CD4-positive, CD25-positive, alpha-beta regulatory T cell (primary cell): Measurements from ENCODE around the gene CDCA3. TPM values are rescaled to one million over a fixed set of nuclear protein-coding genes. Genes with fewer than 3 reads are reported as not detected.

Experiments
- ATAC-seq, 2 donors: fragments of 150-1000 bp; cut with Tn5 transposase; one replicate each; pipeline ENCODE4 v1.10.0; 2021; ENCODE audit warnings: low read depth in 2 of 2, moderate number of reproducible peaks in 2 of 2, moderate library complexity in 1 of 2
- DNase-seq, 3 donors: peaks; one replicate each; pipeline versions ENCODE4 v3.0.0 to v3.0.0-alpha.2; 2012 to 2022; ENCODE audit warnings: mixed read lengths in 1 of 3
- H3K27ac ChIP-seq: one replicate; pipeline ENCODE4 v1.7.0; 2013; ENCODE audit warnings: mild to moderate bottlenecking, low read length; ENCODE audit not compliant: insufficient read depth, poor library complexity, severe bottlenecking
- H3K27me3 ChIP-seq: one replicate; pipeline ENCODE4 v1.7.0; 2013; ENCODE audit warnings: low read length; ENCODE audit not compliant: control insufficient read depth, insufficient read depth
- H3K36me3 ChIP-seq: one replicate; pipeline ENCODE4 v1.7.0; 2013; ENCODE audit warnings: mild to moderate bottlenecking, low read length, moderate library complexity; ENCODE audit not compliant: control insufficient read depth, insufficient read depth
- H3K4me1 ChIP-seq: 2 replicates; pipeline ENCODE4 v1.7.0; 2013; ENCODE audit warnings: mild to moderate bottlenecking, low read length; ENCODE audit not compliant: insufficient read depth, control insufficient read depth, poor library complexity, severe bottlenecking
- H3K4me3 ChIP-seq: one replicate; pipeline ENCODE4 v1.7.0; 2013; ENCODE audit warnings: low read depth, mild to moderate bottlenecking, low read length, moderate library complexity
- H3K9me3 ChIP-seq, 2 experiments: 1 replicate in 1 of 2; 2 replicates in 1 of 2; pipeline ENCODE4 v1.7.0; 2013; ENCODE audit warnings: low read length in 2 of 2, mild to moderate bottlenecking in 1 of 2, moderate library complexity in 1 of 2; ENCODE audit not compliant: control insufficient read depth in 2 of 2
- H3K27ac Mint-ChIP-seq, 3 donors: one replicate each; pipeline ENCODE4 v1.8.0; 2020 to 2022; ENCODE audit warnings: mild to moderate bottlenecking in 3 of 3, mixed read lengths in 3 of 3, moderate library complexity in 2 of 3
- H3K27me3 Mint-ChIP-seq: one replicate; pipeline ENCODE4 v1.8.0; 2022; ENCODE audit warnings: mild to moderate bottlenecking, mixed read lengths
- H3K36me3 Mint-ChIP-seq: one replicate; pipeline ENCODE4 v1.8.0; 2020; ENCODE audit warnings: mixed read lengths
- H3K4me1 Mint-ChIP-seq, 4 donors: one replicate each; pipeline ENCODE4 v1.8.0; 2020 to 2022; ENCODE audit warnings: mixed read lengths in 4 of 4, mild to moderate bottlenecking in 1 of 4
- H3K4me3 Mint-ChIP-seq, 4 donors: one replicate each; pipeline ENCODE4 v1.8.0; 2020 to 2022; ENCODE audit warnings: mild to moderate bottlenecking in 4 of 4, mixed read lengths in 4 of 4, moderate library complexity in 3 of 4
- H3K9me3 Mint-ChIP-seq, 7 donors: one replicate each; pipeline ENCODE4 v1.8.0; 2020 to 2022; ENCODE audit warnings: mixed read lengths in 7 of 7, mild to moderate bottlenecking in 3 of 7, moderate library complexity in 2 of 7
- polyA plus RNA-seq, 4 donors: library from polyadenylated mRNA; unstranded; fragments of 300-500 nt; fragmentation: Illumina TruSeq; gene quantifications; one replicate each; pipeline ENCODE4 v1.2.3, GENCODE V29; 2021
- total RNA-seq: library from RNA; stranded (reverse); gene quantifications from one replicate; pipeline ENCODE4 v1.2.3, GENCODE V29; 2022

The CDCA3 gene
- total and polyA plus RNA-seq, 5 donors from 2014 or later = 1.7 to 4.0 (median 1.9) TPM

DNA sequence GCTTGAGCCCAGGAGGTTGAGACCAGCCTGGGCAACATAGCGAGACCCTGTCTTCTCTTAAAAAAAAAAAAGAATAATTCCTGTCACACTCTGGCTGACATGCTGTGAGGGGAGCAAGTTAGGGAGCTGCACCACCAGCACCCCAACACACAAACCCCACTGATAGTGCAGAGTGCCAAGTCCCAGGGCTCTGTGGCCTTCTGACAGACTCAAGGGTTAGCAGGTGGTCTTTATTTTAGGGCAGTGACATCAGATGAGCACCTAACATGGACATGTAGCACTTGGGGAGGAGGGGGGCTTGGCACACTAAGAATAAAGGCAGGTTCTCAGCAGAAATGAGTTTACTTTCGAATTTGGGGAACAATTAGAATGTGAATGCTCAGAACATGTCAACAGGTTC lies 7.7 kb upstream of the CDCA3 start:
- peaks cover 33% of the 10 kb centered on the region for H3K36me3 Mint-ChIP-seq
- H3K9me3 Mint-ChIP-seq = no peaks in the 10 kb centered on the region
- no peak for DNase-seq
- Histone ChIP-seq H3K4me3 (no peak overlapping the region), H3K27ac (no peak overlapping the region), H3K36me3 (peaks cover 78% of the 10 kb centered on the region), H3K4me1 (peaks cover 4% of the 10 kb centered on the region), H3K9me3 (no peaks in the 10 kb centered on the region), H3K27me3 (no peaks in the 10 kb centered on the region)
- no peak for ATAC-seq
- peaks cover 0 to 14% (median 7%) of the 10 kb centered on the region in 4 donors for H3K4me1 Mint-ChIP-seq
- no peaks in the 10 kb centered on the region for H3K27me3 Mint-ChIP-seq
- H3K4me3 Mint-ChIP-seq = no peak overlapping the region
- no peak overlapping the region for H3K27ac Mint-ChIP-seq

DNA sequence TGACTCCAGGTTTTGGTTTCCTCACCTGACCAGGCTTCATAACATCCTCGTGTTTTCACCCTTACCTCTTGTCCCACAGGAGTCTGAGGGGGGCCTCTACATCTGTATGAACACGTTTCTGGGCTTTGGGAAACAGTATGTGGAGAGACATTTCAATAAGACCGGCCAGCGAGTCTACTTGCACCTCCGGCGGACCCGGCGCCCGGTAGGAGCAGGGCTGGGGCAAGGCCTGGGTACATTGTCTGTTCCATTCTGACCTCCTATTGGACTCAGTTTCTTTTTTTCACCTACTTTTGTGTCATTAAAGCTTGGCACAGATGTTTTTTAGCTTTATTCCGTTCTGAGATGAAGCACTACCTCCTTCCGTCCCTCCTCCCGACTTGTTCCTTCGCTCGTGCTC lies 4.2 kb upstream of the CDCA3 start:
- no peaks in the 10 kb centered on the region for H3K9me3 Mint-ChIP-seq
- ATAC-seq = no peak
- H3K27me3 ChIP-seq = no peaks in the 10 kb centered on the region
- no peak for DNase-seq
- H3K27ac Mint-ChIP-seq = peak overlapping the region in 1 of 3 donors; percentile 29
- no peaks in the 10 kb centered on the region for H3K9me3 ChIP-seq
- peaks cover 22% of the 10 kb centered on the region for H3K4me1 ChIP-seq
- no peak overlapping the region for H3K27ac ChIP-seq
- no peak overlapping the region for H3K4me3 ChIP-seq
- no peak overlapping the region for H3K4me3 Mint-ChIP-seq
- H3K4me1 Mint-ChIP-seq = peaks cover 0 to 34% (median 17%) of the 10 kb centered on the region in 4 donors
- H3K36me3 Mint-ChIP-seq = peaks cover 19% of the 10 kb centered on the region
- H3K27me3 Mint-ChIP-seq = no peaks in the 10 kb centered on the region
- peaks cover 44% of the 10 kb centered on the region for H3K36me3 ChIP-seq

DNA sequence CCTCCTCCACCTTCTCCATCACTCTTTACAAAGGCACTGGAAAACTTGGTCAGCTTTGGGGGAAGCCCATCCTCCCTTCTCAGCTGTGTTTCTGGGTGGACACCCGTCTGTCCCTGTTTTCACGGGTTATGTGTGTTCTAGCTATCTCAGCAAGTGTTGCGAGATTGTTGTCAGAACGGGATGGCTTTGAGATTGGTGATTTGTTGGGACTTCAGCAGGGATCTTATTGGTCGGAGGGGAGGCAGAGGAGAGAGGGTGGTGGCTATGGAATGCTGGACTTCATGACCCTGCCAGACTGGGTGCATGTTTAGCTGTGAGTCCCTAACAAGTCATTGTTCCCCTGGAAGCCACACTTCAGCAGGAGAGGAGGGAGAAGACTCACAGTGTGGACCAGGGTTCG lies 3.0 kb upstream of the CDCA3 start:
- Histone ChIP-seq H3K27me3 (no peaks in the 10 kb centered on the region), H3K4me1 (peaks cover 22% of the 10 kb centered on the region), H3K36me3 (peaks cover 35% of the 10 kb centered on the region), H3K4me3 (no peak overlapping the region), H3K27ac (peak overlapping the region; percentile 97), H3K9me3 (no peaks in the 10 kb centered on the region)
- H3K4me1 Mint-ChIP-seq = peaks cover 0 to 39% (median 17%) of the 10 kb centered on the region in 4 donors
- H3K36me3 Mint-ChIP-seq = peaks cover 19% of the 10 kb centered on the region
- no peaks in the 10 kb centered on the region for H3K27me3 Mint-ChIP-seq
- peak overlapping the region in 3 of 4 donors; percentile 16 to 97 (median 18) for H3K4me3 Mint-ChIP-seq
- ATAC-seq = no peak
- peak overlapping the region; percentile 84 to 100 (median 85) for H3K27ac Mint-ChIP-seq
- H3K9me3 Mint-ChIP-seq = no peaks in the 10 kb centered on the region
- DNase-seq = no peak

DNA sequence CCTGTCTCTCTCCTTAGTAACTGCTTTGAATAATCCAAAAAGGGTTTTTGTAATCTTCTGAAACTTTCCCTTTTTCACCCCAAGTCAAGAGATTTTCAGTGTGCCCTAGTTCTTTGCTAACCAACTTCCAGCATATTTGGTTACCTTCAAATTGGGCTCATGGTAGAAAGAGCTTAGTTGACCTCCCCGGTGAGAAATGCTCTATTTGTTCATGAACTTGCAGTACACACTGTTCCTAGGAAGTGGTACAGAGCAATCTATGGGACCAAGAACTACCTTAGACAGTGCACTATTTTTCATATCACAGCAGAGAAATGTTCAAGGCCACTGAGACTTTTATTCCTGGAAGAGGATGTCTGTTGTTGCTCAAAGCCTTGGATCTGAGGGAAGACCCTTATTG lies 2.5 kb upstream of the CDCA3 start:
- peak overlapping the region; percentile 85 for H3K4me3 ChIP-seq
- H3K27me3 Mint-ChIP-seq = no peaks in the 10 kb centered on the region
- no peaks in the 10 kb centered on the region for H3K9me3 Mint-ChIP-seq
- ATAC-seq = no peak
- H3K27ac Mint-ChIP-seq = peak overlapping the region in 2 of 3 donors; percentile 85 to 100
- H3K4me1 ChIP-seq = peaks cover 22% of the 10 kb centered on the region
- no peaks in the 10 kb centered on the region for H3K9me3 ChIP-seq
- H3K4me3 Mint-ChIP-seq = peak overlapping the region; percentile 18 to 99 (median 96)
- H3K36me3 ChIP-seq = peaks cover 31% of the 10 kb centered on the region
- no peak for DNase-seq
- H3K36me3 Mint-ChIP-seq = peaks cover 19% of the 10 kb centered on the region
- H3K27ac ChIP-seq = peak overlapping the region; percentile 97
- no peaks in the 10 kb centered on the region for H3K27me3 ChIP-seq
- H3K4me1 Mint-ChIP-seq = peaks cover 0 to 39% (median 17%) of the 10 kb centered on the region in 4 donors

DNA sequence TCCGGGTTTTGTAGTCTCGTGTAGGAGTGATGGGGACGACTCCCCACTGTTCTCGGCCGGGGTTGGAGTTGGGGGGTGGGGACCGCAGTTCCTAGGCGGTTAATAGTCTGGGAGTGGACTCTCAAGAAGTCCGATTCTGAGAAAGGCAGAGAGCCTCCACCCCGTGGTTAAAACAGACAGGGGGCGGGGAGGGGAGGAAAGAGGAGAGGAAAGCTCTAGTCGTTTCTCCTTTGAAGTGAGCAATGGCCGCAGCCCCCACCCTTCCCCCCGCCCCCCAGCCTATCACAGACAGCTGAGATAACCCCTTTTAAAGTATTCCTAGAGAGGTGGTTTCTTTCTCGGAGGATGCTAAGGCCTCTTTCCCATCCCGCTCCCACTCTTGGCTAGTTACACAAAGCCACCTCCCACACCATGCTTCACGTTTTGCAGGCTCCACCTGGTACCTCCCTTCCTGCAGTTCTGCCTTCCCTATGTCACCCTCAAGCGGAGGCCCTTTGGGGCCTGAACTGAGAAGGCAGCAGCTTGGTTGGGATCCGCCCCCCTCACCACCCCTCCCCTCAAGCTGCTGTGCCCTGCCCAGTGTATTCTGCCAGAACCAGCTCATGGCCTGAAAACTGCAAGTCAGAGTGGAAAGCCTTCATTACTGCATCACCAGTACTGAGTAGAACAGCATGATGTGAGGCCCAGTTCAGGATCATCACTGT lies 1.7 kb upstream of the CDCA3 start:
- H3K4me1 Mint-ChIP-seq = peaks cover 0 to 39% (median 17%) of the 10 kb centered on the region in 4 donors
- ATAC-seq = no peak
- peak overlapping the region; percentile 85 for H3K4me3 ChIP-seq
- peaks cover 22% of the 10 kb centered on the region for H3K4me1 ChIP-seq
- H3K36me3 ChIP-seq = peaks cover 22% of the 10 kb centered on the region
- peak overlapping the region; percentile 95 to 100 (median 100) for H3K27ac Mint-ChIP-seq
- DNase-seq = peak; percentile 49 to 91 (median 56)
- H3K9me3 ChIP-seq = no peaks in the 10 kb centered on the region
- peak overlapping the region; percentile 97 for H3K27ac ChIP-seq
- no peaks in the 10 kb centered on the region for H3K27me3 ChIP-seq
- peak overlapping the region; percentile 90 to 99 (median 96) for H3K4me3 Mint-ChIP-seq
- H3K9me3 Mint-ChIP-seq = no peaks in the 10 kb centered on the region
- H3K36me3 Mint-ChIP-seq = peaks cover 15% of the 10 kb centered on the region
- no peaks in the 10 kb centered on the region for H3K27me3 Mint-ChIP-seq

DNA sequence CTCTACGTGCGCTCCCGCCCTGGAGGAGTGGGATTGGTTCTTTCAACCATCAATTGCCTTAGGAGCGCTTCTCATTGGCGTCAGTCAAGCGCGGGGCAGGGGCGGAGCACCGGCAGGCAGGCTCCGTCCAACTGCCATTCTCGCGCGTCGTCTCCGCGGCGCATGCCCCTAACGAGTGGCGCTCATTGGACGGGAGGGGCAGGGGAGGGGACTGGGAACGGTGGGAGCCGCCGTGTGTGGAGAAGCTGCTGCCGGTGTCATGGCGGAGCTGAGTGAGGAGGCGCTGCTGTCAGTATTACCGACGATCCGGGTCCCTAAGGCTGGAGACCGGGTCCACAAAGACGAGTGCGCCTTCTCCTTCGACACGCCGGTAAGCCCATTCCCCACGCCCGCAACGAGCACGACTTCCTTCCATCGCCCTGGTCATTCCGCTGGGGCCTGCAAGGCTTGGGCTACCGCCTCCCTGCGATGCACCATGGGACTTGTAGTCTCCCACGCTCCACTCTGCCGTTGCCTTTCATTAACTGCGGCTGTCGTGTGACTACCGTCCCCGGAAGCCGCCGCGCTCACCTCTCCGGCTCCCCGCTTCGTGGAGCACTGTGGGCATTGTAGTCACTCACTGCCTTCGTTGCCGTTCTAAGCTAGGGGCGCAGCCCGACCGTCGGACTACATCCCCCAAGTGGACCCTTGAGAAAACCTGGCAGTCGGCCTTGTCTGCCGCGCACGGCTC lies 1.0 kb upstream of the CDCA3 start, which contains the start of gene USP5:
TSS of gene USP5 (plus strand) at position 230 of the 730 bp plus-strand sequence. CDS start at position 260, 30 bp downstream.
- peaks cover 8% of the 10 kb centered on the region for H3K36me3 Mint-ChIP-seq
- ATAC-seq = peak; percentile 82 to 83
- peaks cover 0 to 38% (median 16%) of the 10 kb centered on the region in 4 donors for H3K4me1 Mint-ChIP-seq
- peak within 1 kb of the TSS; percentile 85 for H3K4me3 ChIP-seq
- H3K27me3 Mint-ChIP-seq = no peaks in the 10 kb centered on the region
- H3K9me3 ChIP-seq = no peaks in the 10 kb centered on the region
- H3K4me3 Mint-ChIP-seq = peak within 1 kb of the TSS; percentile 90 to 99 (median 96)
- no peaks in the 10 kb centered on the region for H3K9me3 Mint-ChIP-seq
- H3K27me3 ChIP-seq = no peaks in the 10 kb centered on the region
- peak within 1 kb of the TSS; percentile 97 for H3K27ac ChIP-seq
- H3K36me3 ChIP-seq = peaks cover 15% of the 10 kb centered on the region
- peak; percentile 98 to 100 (median 100) for DNase-seq
- peak within 1 kb of the TSS; percentile 95 to 100 (median 100) for H3K27ac Mint-ChIP-seq
- H3K4me1 ChIP-seq = peaks cover 22% of the 10 kb centered on the region

DNA sequence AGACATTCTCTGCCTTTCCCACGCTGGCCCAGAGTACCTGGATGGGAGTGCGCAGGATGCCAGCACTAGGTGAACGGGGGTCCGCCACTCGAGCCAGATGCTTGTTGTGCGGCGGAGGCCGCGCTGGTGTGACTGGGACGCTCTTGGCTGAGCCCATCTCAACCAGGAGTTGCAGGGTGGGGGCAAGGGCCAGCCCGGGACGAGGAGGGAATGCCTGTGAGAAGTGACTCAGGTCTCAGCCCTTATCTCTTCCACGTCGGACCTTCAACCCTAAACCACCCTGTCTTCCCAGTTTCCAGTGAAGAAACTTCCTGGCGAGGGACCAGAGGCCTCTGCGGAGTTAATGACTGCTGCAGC lies 312 bp downstream of the CDCA3 start:
- Histone ChIP-seq H3K27me3 (no peaks in the 10 kb centered on the region), H3K4me3 (peak overlapping the region; percentile 85), H3K36me3 (peaks cover 2% of the 10 kb centered on the region), H3K4me1 (peaks cover 22% of the 10 kb centered on the region), H3K27ac (peak overlapping the region; percentile 97), H3K9me3 (no peaks in the 10 kb centered on the region)
- H3K27ac Mint-ChIP-seq = peak overlapping the region in 1 of 3 donors; percentile 100
- H3K27me3 Mint-ChIP-seq = no peaks in the 10 kb centered on the region
- DNase-seq = no peak
- H3K4me3 Mint-ChIP-seq = peak overlapping the region; percentile 90 to 99 (median 96)
- no peaks in the 10 kb centered on the region for H3K9me3 Mint-ChIP-seq
- ATAC-seq = no peak
- H3K4me1 Mint-ChIP-seq = peaks cover 0 to 38% (median 15%) of the 10 kb centered on the region in 4 donors
- peaks cover 6% of the 10 kb centered on the region for H3K36me3 Mint-ChIP-seq
